Effector memory CD8-positive, alpha-beta T cell (primary cell): ENCODE measurements around the gene GSK3A.

Experiments used
- ATAC-seq: fragments of 150-1000 bp; cut with Tn5 transposase; replicated peaks from 2 replicates; pipeline ENCODE4 v1.10.0; 2021; ENCODE audit warnings: mild to moderate bottlenecking, moderate library complexity
- DNase-seq, 3 experiments: peaks; one replicate each; pipeline ENCODE4 v3.0.0; 2021
- H3K27ac Mint-ChIP-seq, 2 donors: one replicate each; pipeline ENCODE4 v1.8.0; 2022; ENCODE audit warnings: mild to moderate bottlenecking in 2 of 2, mixed read lengths in 2 of 2, moderate library complexity in 2 of 2
- H3K27me3 Mint-ChIP-seq, 2 donors: one replicate each; pipeline ENCODE4 v1.8.0; 2022; ENCODE audit warnings: mixed read lengths in 2 of 2
- H3K36me3 Mint-ChIP-seq: one replicate; pipeline ENCODE4 v1.8.0; 2022; ENCODE audit warnings: mild to moderate bottlenecking, moderate library complexity, mixed read lengths; ENCODE audit not compliant: insufficient read depth
- H3K4me1 Mint-ChIP-seq, 2 donors: one replicate each; pipeline ENCODE4 v1.8.0; 2022; ENCODE audit warnings: low read depth in 2 of 2, mixed read lengths in 2 of 2
- H3K4me3 Mint-ChIP-seq, 2 donors: one replicate each; pipeline ENCODE4 v1.8.0; 2022; ENCODE audit warnings: mild to moderate bottlenecking in 2 of 2, mixed read lengths in 2 of 2, moderate library complexity in 2 of 2
- H3K9me3 Mint-ChIP-seq, 2 donors: one replicate each; pipeline ENCODE4 v1.8.0; 2022; ENCODE audit warnings: mixed read lengths in 2 of 2

The GSK3A gene

DNA sequence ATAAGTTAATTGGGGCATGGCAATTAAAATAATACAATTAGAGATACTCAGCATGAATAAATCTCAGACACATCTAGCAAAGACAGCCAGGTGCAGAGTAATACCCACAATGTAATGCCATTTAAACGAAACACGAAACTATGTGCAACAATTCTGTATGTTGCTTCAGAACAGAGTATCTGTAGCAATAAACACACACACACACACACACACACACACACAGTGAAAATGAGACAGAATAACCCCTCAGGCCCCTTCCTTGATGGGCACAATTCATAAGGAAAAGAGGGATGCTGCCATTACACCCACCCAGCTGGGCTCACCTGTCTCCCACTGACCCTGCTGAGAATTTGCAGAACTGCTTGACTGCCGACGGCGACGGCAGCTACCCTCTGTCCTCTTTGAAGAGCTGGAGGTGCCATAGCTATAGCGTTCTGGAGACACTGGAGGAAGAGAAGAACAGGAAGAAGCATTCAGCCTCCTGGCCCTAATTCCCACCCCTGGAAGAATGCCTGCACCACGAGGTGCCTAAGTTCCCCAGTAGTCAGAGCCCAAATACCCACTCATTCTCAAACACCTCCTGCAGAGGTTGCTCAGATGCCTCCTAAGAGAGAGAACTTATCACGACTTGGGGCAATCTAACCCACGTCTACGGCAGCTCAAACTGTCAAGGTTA lies 27.5 kb downstream of the GSK3A start:
- ATAC-seq: no peak
- Mint-ChIP-seq H3K27me3 (no peaks in the 10 kb centered on the region), H3K27ac (peak overlapping the region; percentile 80 to 92), H3K36me3 (peaks cover 69% of the 10 kb centered on the region), H3K4me1 (peaks cover 53 to 62% of the 10 kb centered on the region in 2 donors), H3K9me3 (no peaks in the 10 kb centered on the region), H3K4me3 (peak overlapping the region; percentile 97)
- DNase-seq: no peak

DNA sequence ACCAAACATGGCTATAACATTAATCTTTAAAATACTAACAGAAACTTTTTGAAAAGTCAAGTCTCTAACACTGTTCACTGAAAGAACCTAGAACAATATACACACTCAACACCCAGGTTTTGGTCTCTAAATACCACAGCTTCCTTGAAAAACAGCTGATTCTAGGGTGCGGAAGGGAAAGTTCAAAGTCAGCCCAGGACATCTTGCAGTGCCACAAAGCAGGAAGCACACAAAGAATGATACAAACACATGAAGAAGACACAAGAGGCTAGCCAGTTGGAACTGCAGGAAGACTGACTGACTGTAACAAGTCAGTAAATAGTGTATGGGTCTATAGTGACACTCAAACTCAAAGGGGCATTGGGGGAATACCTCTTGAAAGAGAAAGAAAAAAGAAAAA lies 29.5 kb downstream of the GSK3A start:
- peaks cover 56 to 60% of the 10 kb centered on the region in 2 donors for H3K4me1 Mint-ChIP-seq
- no peaks in the 10 kb centered on the region for H3K27me3 Mint-ChIP-seq
- no peak for ATAC-seq
- no peak for DNase-seq
- peak overlapping the region; percentile 18 to 71 for H3K27ac Mint-ChIP-seq
- H3K36me3 Mint-ChIP-seq: peaks cover 83% of the 10 kb centered on the region
- peak overlapping the region; percentile 17 to 46 for H3K4me3 Mint-ChIP-seq
- H3K9me3 Mint-ChIP-seq: no peaks in the 10 kb centered on the region

DNA sequence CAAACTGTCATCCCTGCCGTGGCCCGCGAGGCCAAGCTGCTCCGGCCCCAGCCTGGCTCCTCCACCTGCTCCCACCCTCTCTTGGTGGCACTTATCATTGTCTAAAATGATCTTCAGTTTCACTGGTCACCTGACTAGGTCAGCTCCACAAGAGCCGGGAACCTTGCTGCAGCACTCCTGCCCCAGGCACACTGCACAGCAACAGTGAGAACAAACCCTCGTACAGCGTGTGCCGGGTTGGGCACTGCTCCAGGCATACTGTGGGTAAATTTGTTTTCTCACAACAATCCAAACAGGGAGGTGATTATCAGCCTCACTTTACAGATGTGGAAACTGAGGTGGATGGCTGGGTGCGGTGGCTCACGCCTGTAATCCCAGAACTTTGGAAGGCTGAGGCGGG lies 33.8 kb downstream of the GSK3A start:
- Mint-ChIP-seq H3K36me3 (peaks cover 95% of the 10 kb centered on the region), H3K4me1 (peaks cover 42 to 60% of the 10 kb centered on the region in 2 donors), H3K4me3 (peak overlapping the region; percentile 59 to 67), H3K27ac (peak overlapping the region; percentile 82 to 89), H3K9me3 (no peaks in the 10 kb centered on the region), H3K27me3 (no peaks in the 10 kb centered on the region)
- ATAC-seq (no peak), DNase-seq (no peak)

DNA sequence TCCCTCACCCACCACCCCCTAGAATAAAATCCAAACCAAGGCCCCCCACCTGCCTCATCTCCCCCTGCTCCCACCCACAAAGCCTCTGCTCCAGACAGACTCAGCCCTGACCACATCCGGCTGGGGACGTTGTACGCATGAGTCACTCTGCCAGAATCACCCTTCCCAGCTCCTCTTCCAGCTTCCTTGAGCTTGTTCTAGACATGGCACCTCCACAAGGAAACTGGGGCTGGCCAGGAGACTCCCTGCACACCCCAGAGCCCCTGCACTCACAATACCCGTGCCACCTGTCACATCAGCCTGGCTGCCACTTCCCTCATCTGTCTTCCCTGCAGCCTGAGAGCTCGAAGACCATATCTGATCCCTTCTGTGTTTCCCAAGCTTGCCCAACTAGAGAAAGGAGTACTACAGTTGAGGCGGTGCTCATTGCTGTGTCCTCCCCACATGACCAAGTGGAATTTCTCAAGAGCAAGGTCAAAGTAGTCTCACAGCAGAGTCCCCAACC lies 34.6 kb downstream of the GSK3A start:
- no peak for DNase-seq
- peaks cover 42 to 60% of the 10 kb centered on the region in 2 donors for H3K4me1 Mint-ChIP-seq
- peaks cover 97% of the 10 kb centered on the region for H3K36me3 Mint-ChIP-seq

DNA sequence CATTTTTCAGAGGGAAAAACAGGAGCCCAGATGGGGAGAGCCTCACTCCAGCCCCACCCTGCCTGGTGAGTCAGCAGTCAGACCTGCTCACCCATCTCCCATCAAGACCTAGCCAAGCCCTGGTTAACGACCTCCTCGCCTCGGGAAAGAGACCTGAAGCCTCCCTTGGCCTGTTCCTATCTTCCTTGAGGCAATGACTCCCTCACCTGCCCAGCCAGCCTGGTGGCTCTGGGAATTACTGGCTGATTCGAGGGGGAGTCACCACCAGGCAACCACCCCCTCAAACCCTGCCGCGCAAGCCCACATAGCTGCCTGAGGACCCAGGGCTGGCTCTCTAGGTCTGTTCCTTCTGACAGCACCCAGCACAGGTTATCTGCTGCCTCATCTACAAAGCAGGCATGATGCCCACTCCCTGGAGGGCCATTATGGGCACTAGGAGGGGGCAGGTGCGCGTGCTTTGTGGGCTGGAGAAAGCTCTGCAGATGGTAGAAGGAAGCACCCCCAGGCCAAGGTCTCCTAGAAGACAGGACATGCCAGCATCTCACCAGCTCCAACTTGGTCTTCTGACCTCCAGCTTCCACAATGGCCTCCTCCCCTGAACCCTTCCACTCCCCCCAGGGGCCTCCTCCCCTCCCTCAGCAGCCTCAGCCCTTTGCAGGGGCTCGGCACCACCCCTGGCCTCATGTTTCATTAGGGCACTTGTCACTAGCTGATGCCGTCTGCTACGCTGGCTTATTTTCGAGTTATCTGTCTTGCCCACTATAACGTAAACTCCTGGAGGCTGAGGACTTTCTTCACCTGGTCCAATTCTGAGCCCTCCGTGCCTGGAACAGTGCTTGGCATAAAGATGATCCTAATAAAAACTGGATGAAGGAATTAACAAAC lies 35.3 kb downstream of the GSK3A start:
- Mint-ChIP-seq H3K9me3 (no peaks in the 10 kb centered on the region), H3K27ac (peak overlapping the region; percentile 88 to 89), H3K36me3 (peaks cover 96% of the 10 kb centered on the region), H3K4me3 (peak overlapping the region; percentile 59 to 67), H3K27me3 (no peaks in the 10 kb centered on the region), H3K4me1 (peaks cover 47 to 61% of the 10 kb centered on the region in 2 donors)
- DNase-seq (no peak), ATAC-seq (peak; percentile 20)

More for the DNA sequence above, 34.6 kb downstream of the GSK3A start:
- peak; percentile 79 for ATAC-seq
- H3K27ac Mint-ChIP-seq: peak overlapping the region; percentile 82 to 89
- H3K9me3 Mint-ChIP-seq: no peaks in the 10 kb centered on the region
- H3K27me3 Mint-ChIP-seq: no peaks in the 10 kb centered on the region
- peak overlapping the region; percentile 59 to 67 for H3K4me3 Mint-ChIP-seq

DNA sequence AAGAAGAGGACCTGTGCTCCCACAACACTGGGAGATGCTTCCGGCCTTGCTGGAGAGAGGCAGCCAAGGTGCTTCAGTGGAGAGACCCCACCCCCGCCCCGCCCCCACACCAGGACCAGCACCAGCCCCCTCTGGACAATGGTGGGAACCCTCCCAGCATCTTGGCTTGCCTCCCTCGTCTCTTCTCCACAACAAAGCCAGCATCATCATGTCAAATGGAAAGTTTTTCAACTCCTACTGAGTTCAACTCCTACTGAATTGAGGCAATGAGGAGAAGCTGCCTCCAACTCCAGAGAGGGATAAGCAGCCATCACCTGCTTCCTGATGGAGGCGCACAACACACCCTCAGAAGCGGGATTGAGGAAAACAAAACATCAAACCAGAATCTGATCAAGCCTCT lies 37.7 kb downstream of the GSK3A start:
- Mint-ChIP-seq H3K27ac (peak overlapping the region; percentile 8 to 93), H3K9me3 (no peaks in the 10 kb centered on the region), H3K4me1 (peaks cover 68 to 78% of the 10 kb centered on the region in 2 donors), H3K27me3 (no peaks in the 10 kb centered on the region), H3K4me3 (no peak overlapping the region), H3K36me3 (peaks cover 85% of the 10 kb centered on the region)
- DNase-seq: no peak
- ATAC-seq: no peak

DNA sequence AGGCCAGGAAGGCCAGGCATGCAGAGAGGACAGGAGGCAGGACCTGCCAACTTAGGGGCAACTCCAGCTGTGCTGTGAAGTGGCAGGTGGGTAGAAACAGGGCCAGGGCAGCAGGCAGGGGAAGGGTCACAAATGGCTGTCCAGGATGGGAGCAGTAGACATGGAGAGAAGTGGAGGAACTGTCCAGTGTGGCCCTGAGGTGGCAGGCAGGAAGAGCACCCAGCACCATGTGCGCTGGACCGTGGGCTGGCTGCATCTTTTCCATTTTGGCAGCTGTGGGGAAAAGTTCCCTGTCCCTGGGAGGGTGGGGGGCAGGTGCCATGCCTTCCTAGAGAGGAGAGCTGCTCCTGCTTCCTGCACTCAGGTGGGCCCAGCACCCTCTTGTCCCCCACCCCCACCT lies 38.7 kb downstream of the GSK3A start:
- peaks cover 75 to 87% of the 10 kb centered on the region in 2 donors for H3K4me1 Mint-ChIP-seq
- DNase-seq: no peak
- peaks cover 83% of the 10 kb centered on the region for H3K36me3 Mint-ChIP-seq
- H3K27ac Mint-ChIP-seq: peak overlapping the region; percentile 93
- peak overlapping the region in 1 of 2 donors; percentile 83 for H3K4me3 Mint-ChIP-seq
- no peaks in the 10 kb centered on the region for H3K27me3 Mint-ChIP-seq
- H3K9me3 Mint-ChIP-seq: no peaks in the 10 kb centered on the region
- ATAC-seq: no peak

DNA sequence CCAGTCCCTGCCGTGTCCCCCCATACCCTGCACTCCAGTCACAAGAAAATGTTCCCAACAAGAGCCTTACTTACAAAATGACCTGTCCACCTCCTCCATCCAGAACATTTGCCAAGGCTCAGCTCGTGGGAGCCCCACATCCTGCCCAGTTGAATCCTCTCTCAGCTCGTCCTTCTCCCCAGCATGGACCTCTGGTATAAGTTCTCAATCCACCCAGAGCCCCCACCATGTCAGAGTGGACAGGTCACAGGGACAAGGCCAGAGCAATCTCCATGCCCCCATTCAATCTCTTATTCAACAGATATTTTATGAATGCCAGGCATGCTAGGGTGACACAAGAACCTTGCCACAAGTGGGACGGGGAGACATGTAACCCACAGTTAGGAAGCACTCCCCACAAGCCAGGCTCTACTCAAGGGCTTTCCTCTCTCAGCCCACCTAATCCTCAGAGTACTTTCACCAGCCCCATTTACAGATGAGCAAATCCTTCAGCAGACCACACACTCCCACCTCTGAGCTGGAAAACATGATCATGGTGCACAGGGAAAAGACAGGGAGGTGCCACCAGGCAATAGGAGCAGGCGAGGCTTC lies 40.0 kb downstream of the GSK3A start:
- ATAC-seq (no peak), DNase-seq (no peak)
- H3K9me3 Mint-ChIP-seq: no peaks in the 10 kb centered on the region
- H3K4me3 Mint-ChIP-seq: peak overlapping the region; percentile 83 to 96
- peak overlapping the region; percentile 93 for H3K27ac Mint-ChIP-seq
- H3K36me3 Mint-ChIP-seq: peaks cover 82% of the 10 kb centered on the region
- H3K27me3 Mint-ChIP-seq: no peaks in the 10 kb centered on the region
- H3K4me1 Mint-ChIP-seq: peaks cover 69 to 80% of the 10 kb centered on the region in 2 donors

DNA sequence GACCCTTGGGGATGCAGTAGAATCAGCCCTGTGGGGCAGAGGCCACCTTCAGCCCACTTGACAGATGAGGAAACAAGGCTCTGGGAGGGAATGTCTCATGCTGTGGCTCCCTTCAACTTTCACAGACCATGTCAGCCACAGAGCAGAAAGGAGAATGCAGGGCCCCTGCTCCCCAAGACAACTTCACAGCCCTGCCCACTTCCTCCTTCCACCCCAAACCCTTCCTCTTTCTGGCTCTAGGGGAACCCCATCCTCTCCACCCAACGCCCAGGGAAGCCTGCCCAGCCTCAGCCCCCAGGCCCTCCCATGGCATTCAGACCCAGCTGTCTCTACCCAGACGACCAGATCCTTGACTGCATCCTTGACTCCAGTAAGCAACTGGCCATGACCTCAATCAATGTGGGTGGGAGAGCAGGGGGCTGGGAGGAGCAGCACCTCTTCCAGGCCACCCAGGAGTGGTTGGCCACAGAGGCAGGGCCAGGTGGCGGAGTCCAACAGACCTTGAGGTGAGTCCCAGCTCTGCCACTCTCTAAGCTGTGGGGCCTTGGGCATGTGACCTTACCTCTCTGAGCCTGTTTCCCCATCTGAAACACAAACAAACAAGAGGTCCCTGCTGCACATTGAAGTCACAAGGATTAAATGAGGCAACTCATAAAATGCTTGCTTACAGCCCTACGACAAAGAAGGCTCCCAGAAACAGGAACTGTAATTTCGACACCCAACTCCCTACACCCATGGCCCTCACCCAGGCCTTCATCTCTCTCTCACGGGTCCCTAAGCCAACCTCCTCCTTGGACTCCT lies 40.7 kb downstream of the GSK3A start:
- H3K27ac Mint-ChIP-seq: peak overlapping the region; percentile 93
- peak; percentile 59 to 63 (median 60) for DNase-seq
- peak overlapping the region; percentile 83 to 96 for H3K4me3 Mint-ChIP-seq
- ATAC-seq: peak; percentile 62
- H3K27me3 Mint-ChIP-seq: no peaks in the 10 kb centered on the region
- no peaks in the 10 kb centered on the region for H3K9me3 Mint-ChIP-seq
- H3K4me1 Mint-ChIP-seq: peaks cover 75 to 84% of the 10 kb centered on the region in 2 donors
- H3K36me3 Mint-ChIP-seq: peaks cover 80% of the 10 kb centered on the region

DNA sequence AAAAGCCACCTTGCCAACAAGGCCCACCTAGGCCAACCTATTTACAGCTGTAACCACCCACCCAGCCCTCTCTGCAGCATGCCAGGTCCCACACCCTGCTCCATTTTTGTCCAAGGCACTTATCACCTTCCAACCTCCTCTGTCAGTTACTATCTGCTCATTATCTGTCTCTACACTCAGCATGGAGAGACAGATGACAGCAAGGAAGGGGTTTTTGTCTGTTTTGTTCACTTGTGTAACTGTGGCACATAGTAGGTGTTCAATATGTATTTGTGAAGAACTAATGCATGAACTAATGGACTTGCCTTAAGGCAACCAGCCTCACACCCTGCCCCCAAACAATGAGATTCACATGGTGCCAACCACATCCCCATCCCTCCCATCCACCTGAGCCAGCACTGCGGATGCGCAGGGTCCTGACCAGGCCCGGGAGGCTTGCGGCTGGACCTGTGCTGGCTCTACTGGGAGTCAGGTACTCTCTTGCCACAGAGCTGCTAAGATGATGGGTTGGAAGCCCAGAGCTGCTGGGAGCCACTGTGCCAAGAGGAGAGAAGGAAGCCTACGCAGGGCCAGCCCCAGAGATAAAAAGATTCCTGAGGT lies 42.2 kb downstream of the GSK3A start:
- H3K27me3 Mint-ChIP-seq: no peaks in the 10 kb centered on the region
- ATAC-seq: no peak
- H3K36me3 Mint-ChIP-seq: peaks cover 78% of the 10 kb centered on the region
- no peaks in the 10 kb centered on the region for H3K9me3 Mint-ChIP-seq
- H3K27ac Mint-ChIP-seq: peak overlapping the region; percentile 93
- no peak for DNase-seq
- peak overlapping the region; percentile 83 to 96 for H3K4me3 Mint-ChIP-seq
- peaks cover 75 to 82% of the 10 kb centered on the region in 2 donors for H3K4me1 Mint-ChIP-seq

DNA sequence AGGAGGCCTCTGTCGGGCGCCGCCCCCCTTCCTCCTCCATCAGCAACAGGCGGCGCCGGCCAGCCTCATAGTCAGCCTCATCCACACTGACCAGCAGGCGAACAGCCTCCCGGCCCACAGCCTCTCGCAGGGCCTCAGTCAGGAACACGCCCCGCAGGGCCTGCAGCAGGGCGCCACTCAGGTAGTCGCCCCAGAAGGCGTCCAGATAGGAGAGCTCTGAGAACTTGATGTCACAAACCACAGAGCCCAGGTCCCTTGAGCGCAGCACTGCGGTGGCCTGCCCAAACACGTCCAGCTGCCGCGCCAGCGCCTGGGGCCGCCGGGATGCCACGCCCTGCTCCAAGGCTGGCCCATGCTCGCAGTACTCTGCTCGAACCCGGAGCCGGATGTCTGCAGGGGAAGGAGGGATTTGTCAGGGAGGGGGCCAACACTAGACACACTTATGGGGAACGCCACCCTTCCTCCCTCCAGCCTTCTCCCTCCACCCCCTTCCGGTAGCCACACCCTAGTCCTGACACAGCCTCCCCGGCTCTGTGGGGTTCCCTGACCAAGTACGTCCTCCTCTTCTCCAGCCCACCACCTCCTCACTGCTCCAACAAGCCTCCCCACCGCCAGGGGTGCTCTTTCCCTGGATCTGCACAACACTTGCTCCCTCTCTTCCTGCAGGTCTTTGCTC lies 42.8 kb downstream of the GSK3A start:
- Mint-ChIP-seq H3K9me3 (no peaks in the 10 kb centered on the region), H3K27me3 (no peaks in the 10 kb centered on the region), H3K4me3 (peak overlapping the region; percentile 83 to 96), H3K27ac (peak overlapping the region; percentile 93), H3K4me1 (peaks cover 72 to 75% of the 10 kb centered on the region in 2 donors), H3K36me3 (peaks cover 72% of the 10 kb centered on the region)
- peak; percentile 42 to 54 (median 46) for DNase-seq
- ATAC-seq: peak; percentile 54
